Measurements from ENCODE around the gene ACOXL. TPM values are rescaled to one million over a fixed set of nuclear protein-coding genes. Genes with fewer than 3 reads are reported as not detected.

ACOXL gene
- total and polyA plus RNA-seq, 9 of the 15 experiments (the other 6 are each of a cell fraction or from before 2014, with no cell fraction given), result 0.31 to 0.56 TPM; not detected in 7

GRCh38 chr2:110804915-110805314 is 72.5 kb downstream of the ACOXL start:
- intact Hi-C loops (cut with micrococcal nuclease), result no loop called here
- Histone ChIP-seq H3K9me1 (ENCODE audit: control insufficient read depth, insufficient read depth, low read length) (no peaks in the 10 kb centered on the region), H3K27me3 (ENCODE audit: control insufficient read depth in 2 of 2, insufficient read depth in 2 of 2, low read length in 2 of 2) (peaks cover 10 to 56% of the 10 kb centered on the region in 2 experiments), H3K9me3 (replicated peaks; ENCODE audit: control insufficient read depth, insufficient read depth, low read depth, low read length) (0 out of 2 replicates have a peak, but pooled peaks cover 2% of the 10 kb centered on the region), H2AFZ (ENCODE audit: low read depth, low read length) (no peak overlapping the region), H3K4me2 (ENCODE audit: insufficient read depth, low read length) (no peak overlapping the region), H3K27ac (ENCODE audit: extremely low read depth, low read depth, low read length) (no peak overlapping the region), H3K4me3 (no peak overlapping the region), H3K9ac (ENCODE audit: insufficient read depth in 1 of 2, low read depth in 2 of 2, low read length in 2 of 2) (no peak overlapping the region), H3K79me2 (ENCODE audit: control insufficient read depth, insufficient read depth, low read length) (no peaks in the 10 kb centered on the region), H3K4me1 (replicated peaks in 1 of 2; ENCODE audit: control insufficient read depth in 2 of 2, insufficient read depth in 2 of 2, low read length in 2 of 2) (no peaks in the 10 kb centered on the region), H4K20me1 (replicated peaks; ENCODE audit: control insufficient read depth, insufficient read depth, low read length) (no peaks in the 10 kb centered on the region), H3K36me3 (ENCODE audit: control insufficient read depth, insufficient read depth, low read length) (no peaks in the 10 kb centered on the region)
- TF ChIP-seq ZBTB33 (CRISPR knock-in tag; IDR thresholded peaks at IDR 0.05), result no peak
- no peak for TF ChIP-seq FOXP4 (CRISPR knock-in tag; IDR thresholded peaks at IDR 0.05; ENCODE audit: borderline replicate concordance)
- TF ChIP-seq POLR2A (conservative IDR thresholded peaks at IDR 0.05), result no peak
- no peak for TF ChIP-seq BACH1 (tag; IDR thresholded peaks at IDR 0.05)
- TF ChIP-seq CHD4 (IDR thresholded peaks at IDR 0.05; ENCODE audit: insufficient read depth, insufficient replicate concordance, low read depth, low read length, poor library complexity, severe bottlenecking), result no peak
- ChIA-PET POLR2A (interaction anchor here (0.6 kb wide), 1 partner anchor 1229 kb away, joined by 3 read pairs; no protein-coding TSS in a partner anchor), CTCF (ENCODE audit: low intra/inter-chr PET ratio) (no interaction called here)
- WGBS (ENCODE audit: insufficient coverage, low coverage, missing lambda C conversion rate), result 2% methylated on average over 10 of the region's 10 CpGs
- in situ Hi-C loops (cut with MboI), result loop anchor here (25.0 kb wide), 1 partner anchor 907 kb away; no protein-coding TSS in a partner anchor
- no peak for ATAC-seq
- no peak for DNase-seq (ENCODE audit: extremely low read depth in 1 of 4, low spot score in 3 of 4)
- BruUV-seq (replicated peaks), result no TSS peak
- FAIRE-seq, result no peak

Data from K562 (cell line).